Keratinocyte (primary cell): ENCODE measurements around the gene CTNNA2.

Experiments used
- EZH2 ChIP-seq: IDR thresholded peaks from one replicate; pipeline ENCODE4 v1.6.1; 2012; ENCODE audit warnings: inconsistent platforms, mild to moderate bottlenecking, low read length, moderate library complexity
- TF ChIP-seq, protein P1 (sequence below), 3 experiments: IDR thresholded peaks in 1 of 3; conservative IDR thresholded peaks in 1 of 3; optimal IDR thresholded peaks in 1 of 3; 2 replicates in 2 of 3; 3 replicates in 1 of 3; pipeline versions ENCODE3 to v1.5.1; 2011; ENCODE audit warnings: low read length in 3 of 3, mild to moderate bottlenecking in 3 of 3, moderate library complexity in 2 of 3, control low read depth in 1 of 3, inconsistent platforms in 1 of 3; ENCODE audit not compliant: insufficient read depth in 2 of 3; ENCODE audit errors: extremely low read depth in 1 of 3

DNA sequence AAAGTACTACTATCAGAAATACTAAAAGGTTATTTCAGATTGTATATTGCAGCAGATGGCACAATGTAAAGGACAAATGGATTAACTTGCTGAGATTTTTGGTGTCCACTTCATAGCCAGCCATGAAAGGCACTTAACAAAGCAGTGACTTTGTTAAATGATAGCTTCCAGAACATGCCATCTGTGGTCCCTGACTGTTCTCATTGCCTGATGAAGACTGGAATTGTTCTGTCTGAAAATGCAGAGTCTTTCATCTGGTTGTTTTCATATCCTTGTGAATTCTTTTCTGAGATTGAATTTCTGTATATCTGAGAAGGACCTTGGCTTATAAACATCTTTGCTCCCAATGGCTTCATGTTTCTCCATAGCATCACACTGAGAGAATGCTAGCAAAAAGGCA, 836.1 kb downstream of the CTNNA2 start:
- no peak for TF ChIP-seq EZH2
- TF ChIP-seq, protein P1, sequence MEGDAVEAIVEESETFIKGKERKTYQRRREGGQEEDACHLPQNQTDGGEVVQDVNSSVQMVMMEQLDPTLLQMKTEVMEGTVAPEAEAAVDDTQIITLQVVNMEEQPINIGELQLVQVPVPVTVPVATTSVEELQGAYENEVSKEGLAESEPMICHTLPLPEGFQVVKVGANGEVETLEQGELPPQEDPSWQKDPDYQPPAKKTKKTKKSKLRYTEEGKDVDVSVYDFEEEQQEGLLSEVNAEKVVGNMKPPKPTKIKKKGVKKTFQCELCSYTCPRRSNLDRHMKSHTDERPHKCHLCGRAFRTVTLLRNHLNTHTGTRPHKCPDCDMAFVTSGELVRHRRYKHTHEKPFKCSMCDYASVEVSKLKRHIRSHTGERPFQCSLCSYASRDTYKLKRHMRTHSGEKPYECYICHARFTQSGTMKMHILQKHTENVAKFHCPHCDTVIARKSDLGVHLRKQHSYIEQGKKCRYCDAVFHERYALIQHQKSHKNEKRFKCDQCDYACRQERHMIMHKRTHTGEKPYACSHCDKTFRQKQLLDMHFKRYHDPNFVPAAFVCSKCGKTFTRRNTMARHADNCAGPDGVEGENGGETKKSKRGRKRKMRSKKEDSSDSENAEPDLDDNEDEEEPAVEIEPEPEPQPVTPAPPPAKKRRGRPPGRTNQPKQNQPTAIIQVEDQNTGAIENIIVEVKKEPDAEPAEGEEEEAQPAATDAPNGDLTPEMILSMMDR (optimal IDR thresholded peaks at IDR 0.05 in 1 of 3, IDR thresholded peaks at IDR 0.05 in 1 of 3, conservative IDR thresholded peaks at IDR 0.05 in 1 of 3; ENCODE audit: extremely low read depth in 1 of 3, insufficient read depth in 2 of 3, low read length in 3 of 3) = no peak
